ENCODE measurements around the gene VGLL4. TPM values are rescaled to one million over a fixed set of nuclear protein-coding genes. Genes with fewer than 3 reads are reported as not detected.
"Not testable (repeated sequence)": the region's sequence is repeated elsewhere in the genome, so short reads cannot be mapped to it uniquely, and the experiment has no call there.

Gene VGLL4
- 10 to 100 TPM; 40.6 to 52.1 (median 45.3) TPM for polyA plus RNA-seq (ENCODE audit: insufficient read length in 10 of 10)
- long read RNA-seq, donor 1, transcript VGLL4-211 (5 exons, 1,377 nt): major isoform, 8 of 53 reads
- long read RNA-seq, donor 1, partial matches to known transcripts: 45 of 53 reads
- long read RNA-seq, donor 1, other reads (novel, unspliced or antisense): 0 of 53 reads
- long read RNA-seq, donor 2, partial matches to known transcripts: 17 of 19 reads
- long read RNA-seq, donor 2, other reads (novel, unspliced or antisense): 0 of 19 reads
- long read RNA-seq, donor 3: 0 reads
- long read RNA-seq, donor 4, partial matches to known transcripts: 19 of 20 reads
- long read RNA-seq, donor 4, other reads (novel, unspliced or antisense): 0 of 20 reads
- long read RNA-seq, donor 5, partial matches to known transcripts: 46 of 53 reads
- long read RNA-seq, donor 5, other reads (novel, unspliced or antisense): 0 of 53 reads
- long read RNA-seq, donor 6, transcript VGLL4-211 (5 exons, 1,377 nt): major isoform, 15 of 49 reads
- long read RNA-seq, donor 6, partial matches to known transcripts: 31 of 49 reads
- long read RNA-seq, donor 6, other reads (novel, unspliced or antisense): 0 of 49 reads
- long read RNA-seq, donor 7, transcript VGLL4-211 (5 exons, 1,377 nt): major isoform, 9 of 25 reads
- long read RNA-seq, donor 7, partial matches to known transcripts: 15 of 25 reads
- long read RNA-seq, donor 7, other reads (novel, unspliced or antisense): 0 of 25 reads
- long read RNA-seq, donor 8, partial matches to known transcripts: 19 of 24 reads
- long read RNA-seq, donor 8, other reads (novel, unspliced or antisense): 0 of 24 reads
- long read RNA-seq, donor 9, partial matches to known transcripts: 8 of 8 reads
- long read RNA-seq, donor 9, other reads (novel, unspliced or antisense): 0 of 8 reads

- DNase-seq: peak; percentile 93 to 97 (median 94)
Measured at GRCh38 chr3:11643605-11644087, at the start of gene VGLL4. TSS of gene VGLL4 (minus strand) at chr3:11643915. CDS start at chr3:11643518, 397 bp downstream.

- DNase-seq: no peak
Measured at GRCh38 chr3:11692532-11692813, 48.8 kb upstream of the VGLL4 start.

GRCh38 chr3:11691767-11692531 is 48.2 kb upstream of the VGLL4 start:
- no peak for DNase-seq

GRCh38 chr3:11690863-11691766 is 47.4 kb upstream of the VGLL4 start:
- peak in 2 of 3 donors; percentile 37 to 50 for DNase-seq

GRCh38 chr3:11689749-11690148 is 46.0 kb upstream of the VGLL4 start:
- DNase-seq: peak in 1 of 3 donors; percentile 33

GRCh38 chr3:11684980-11685379 is 41.3 kb upstream of the VGLL4 start:
- not testable (repeated sequence) for DNase-seq

- DNase-seq: no peak
Measured at GRCh38 chr3:11680509-11680908, 36.8 kb upstream of the VGLL4 start.

GRCh38 chr3:11679964-11680363 is 36.2 kb upstream of the VGLL4 start:
- DNase-seq: no peak

GRCh38 chr3:11672363-11672762 is 28.6 kb upstream of the VGLL4 start:
- peak in 1 of 3 donors; percentile 41 for DNase-seq

GRCh38 chr3:11671648-11672100 is 28.0 kb upstream of the VGLL4 start:
- DNase-seq: peak; percentile 52 to 75 (median 56)

GRCh38 chr3:11668243-11669235 is 24.8 kb upstream of the VGLL4 start:
- no peak for DNase-seq

GRCh38 chr3:11665331-11665730 is 21.6 kb upstream of the VGLL4 start:
- no peak for DNase-seq

- no peak for DNase-seq
Measured at GRCh38 chr3:11662392-11662990, 18.8 kb upstream of the VGLL4 start.

- DNase-seq: peak in 1 of 3 donors; percentile 59
Measured at GRCh38 chr3:11661827-11662226, 18.1 kb upstream of the VGLL4 start.

GRCh38 chr3:11661052-11661656 is 17.4 kb upstream of the VGLL4 start:
- DNase-seq: no peak

- DNase-seq: no peak
Measured at GRCh38 chr3:11660242-11660641, 16.5 kb upstream of the VGLL4 start.

- no peak for DNase-seq
Measured at GRCh38 chr3:11658180-11658579, 14.5 kb upstream of the VGLL4 start.

- no peak for DNase-seq
Measured at GRCh38 chr3:11655196-11655928, 11.6 kb upstream of the VGLL4 start.
